ENCODE data around the gene CNOT1.

The CNOT1 gene

DNA sequence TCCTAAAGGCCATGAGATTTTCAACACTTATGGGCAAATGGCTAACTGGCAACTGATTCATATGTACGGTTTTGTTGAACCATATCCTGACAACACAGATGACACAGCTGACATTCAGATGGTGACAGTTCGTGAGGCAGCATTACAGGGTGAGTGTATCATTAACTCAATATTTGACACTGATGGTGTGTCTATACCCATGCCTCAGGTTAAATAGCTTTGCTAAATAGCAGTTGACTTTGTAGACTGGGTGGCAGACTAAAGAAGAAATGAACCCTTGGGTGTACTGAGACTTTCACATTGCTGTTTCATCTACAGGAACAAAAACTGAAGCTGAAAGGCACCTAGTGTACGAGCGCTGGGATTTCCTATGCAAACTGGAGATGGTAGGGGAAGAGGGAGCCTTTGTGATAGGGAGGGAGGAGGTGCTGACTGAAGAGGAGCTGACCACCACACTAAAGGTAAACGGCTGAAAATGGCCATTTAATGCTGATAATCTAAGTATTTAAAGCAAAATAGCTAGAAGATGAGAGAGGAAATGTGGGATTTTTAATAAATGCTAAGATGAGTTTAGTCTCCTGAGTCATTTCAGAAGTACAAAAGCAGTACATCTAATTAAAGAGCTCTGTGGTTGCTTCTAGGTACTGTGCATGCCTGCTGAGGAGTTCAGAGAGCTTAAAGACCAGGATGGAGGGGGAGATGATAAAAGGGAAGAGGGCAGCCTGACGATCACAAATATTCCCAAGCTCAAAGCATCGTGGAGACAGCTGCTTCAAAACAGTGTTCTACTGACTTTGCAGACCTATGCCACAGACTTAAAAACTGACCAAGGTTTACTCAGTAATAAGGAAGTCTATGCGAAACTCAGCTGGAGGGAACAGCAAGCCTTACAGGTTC lies 111.3 kb downstream of the CNOT1 start:
- Histone ChIP-seq H3K27ac (ENCODE audit: low read length) (no peak overlapping the region), H3K27me3 (ENCODE audit: control insufficient read depth in 1 of 2, insufficient read depth in 2 of 2, low read length in 2 of 2) (no peaks in the 10 kb centered on the region), H3K9ac (ENCODE audit: low read length in 2 of 2) (no peak overlapping the region), H3K9me3 (ENCODE audit: control insufficient read depth in 2 of 2, low read length in 2 of 2) (no peaks in the 10 kb centered on the region), H3K4me1 (ENCODE audit: control insufficient read depth, insufficient read depth, low read length) (peaks cover 15% of the 10 kb centered on the region), H3K4me3 (ENCODE audit: low read length in 2 of 2) (no peak overlapping the region), H3K36me3 (ENCODE audit: control insufficient read depth in 2 of 2, insufficient read depth in 2 of 2, low read length in 2 of 2) (peaks cover 43 to 44% of the 10 kb centered on the region in 2 donors)

DNA sequence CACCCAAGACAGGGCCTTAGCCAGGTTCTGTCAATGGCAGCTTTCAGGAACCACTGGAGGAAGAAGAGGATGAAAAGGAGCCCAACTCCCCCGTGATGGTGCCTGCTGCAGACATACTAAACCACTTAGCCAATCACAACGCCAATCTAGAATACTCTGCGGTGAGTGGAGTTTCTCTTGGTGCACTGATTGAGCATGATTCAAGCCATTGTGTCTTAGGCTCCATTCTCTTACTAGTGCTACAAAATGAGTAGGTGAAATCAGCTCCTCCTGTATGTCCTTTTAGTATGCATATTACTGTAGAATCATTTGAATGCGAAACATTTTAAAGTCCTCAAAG lies 112.9 kb downstream of the CNOT1 start:
- Histone ChIP-seq H3K4me1 (ENCODE audit: control insufficient read depth, insufficient read depth, low read length) (peaks cover 17% of the 10 kb centered on the region), H3K9me3 (ENCODE audit: control insufficient read depth in 2 of 2, low read length in 2 of 2) (no peaks in the 10 kb centered on the region), H3K36me3 (ENCODE audit: control insufficient read depth in 2 of 2, insufficient read depth in 2 of 2, low read length in 2 of 2) (peaks cover 35 to 36% of the 10 kb centered on the region in 2 donors), H3K9ac (ENCODE audit: low read length in 2 of 2) (no peak overlapping the region), H3K4me3 (ENCODE audit: low read length in 2 of 2) (peak overlapping the region in 1 of 2 donors; percentile 91), H3K27ac (ENCODE audit: low read length) (no peak overlapping the region), H3K27me3 (ENCODE audit: control insufficient read depth in 1 of 2, insufficient read depth in 2 of 2, low read length in 2 of 2) (no peaks in the 10 kb centered on the region)

- Histone ChIP-seq H3K27me3 (ENCODE audit: control insufficient read depth in 1 of 2, insufficient read depth in 2 of 2, low read length in 2 of 2) (no peaks in the 10 kb centered on the region), H3K36me3 (ENCODE audit: control insufficient read depth in 2 of 2, insufficient read depth in 2 of 2, low read length in 2 of 2) (peaks cover 30% of the 10 kb centered on the region in 2 donors), H3K9ac (ENCODE audit: low read length in 2 of 2) (peak overlapping the region; percentile 64 to 77), H3K4me3 (ENCODE audit: low read length in 2 of 2) (peak overlapping the region; percentile 91 to 92), H3K4me1 (ENCODE audit: control insufficient read depth, insufficient read depth, low read length) (peaks cover 18% of the 10 kb centered on the region), H3K9me3 (ENCODE audit: control insufficient read depth in 2 of 2, low read length in 2 of 2) (no peaks in the 10 kb centered on the region), H3K27ac (ENCODE audit: low read length) (peak overlapping the region; percentile 67)
Observed at GRCh38 chr16:58515871-58516767, 113.5 kb downstream of the CNOT1 start.

- Histone ChIP-seq H3K27ac (ENCODE audit: low read length) (peak within 1 kb of the TSS; percentile 67), H3K9ac (ENCODE audit: low read length in 2 of 2) (peak within 1 kb of the TSS; percentile 64 to 77), H3K36me3 (ENCODE audit: control insufficient read depth in 2 of 2, insufficient read depth in 2 of 2, low read length in 2 of 2) (peaks cover 22% of the 10 kb centered on the region in 2 donors), H3K27me3 (ENCODE audit: control insufficient read depth in 1 of 2, insufficient read depth in 2 of 2, low read length in 2 of 2) (no peaks in the 10 kb centered on the region), H3K4me1 (ENCODE audit: control insufficient read depth, insufficient read depth, low read length) (peaks cover 18% of the 10 kb centered on the region), H3K4me3 (ENCODE audit: low read length in 2 of 2) (peak within 1 kb of the TSS; percentile 91 to 92), H3K9me3 (ENCODE audit: control insufficient read depth in 2 of 2, low read length in 2 of 2) (no peaks in the 10 kb centered on the region)
Observed at GRCh38 chr16:58515125-58515870, 114.3 kb downstream of the CNOT1 start, which contains the start of gene SETD6. Gene SETD6, plus strand, starts transcription at chr16:58515517. Its CDS starts 21 bp downstream, at chr16:58515538.

GRCh38 chr16:58513874-58514273 lies 115.8 kb downstream of the CNOT1 start:
- peaks cover 18% of the 10 kb centered on the region for H3K4me1 ChIP-seq (ENCODE audit: control insufficient read depth, insufficient read depth, low read length)
- H3K9ac ChIP-seq (ENCODE audit: low read length in 2 of 2) = no peak overlapping the region
- H3K27ac ChIP-seq (ENCODE audit: low read length) = no peak overlapping the region
- peaks cover 10 to 14% of the 10 kb centered on the region in 2 donors for H3K36me3 ChIP-seq (ENCODE audit: control insufficient read depth in 2 of 2, insufficient read depth in 2 of 2, low read length in 2 of 2)
- no peak overlapping the region for H3K4me3 ChIP-seq (ENCODE audit: low read length in 2 of 2)
- no peaks in the 10 kb centered on the region for H3K27me3 ChIP-seq (ENCODE audit: control insufficient read depth in 1 of 2, insufficient read depth in 2 of 2, low read length in 2 of 2)
- H3K9me3 ChIP-seq (ENCODE audit: control insufficient read depth in 2 of 2, low read length in 2 of 2) = no peaks in the 10 kb centered on the region

GRCh38 chr16:58511933-58512815 lies 117.5 kb downstream of the CNOT1 start:
- no peak overlapping the region for H3K27ac ChIP-seq (ENCODE audit: low read length)
- H3K36me3 ChIP-seq (ENCODE audit: control insufficient read depth in 2 of 2, insufficient read depth in 2 of 2, low read length in 2 of 2) = peaks cover 2 to 3% of the 10 kb centered on the region in 2 donors
- no peak overlapping the region for H3K9ac ChIP-seq (ENCODE audit: low read length in 2 of 2)
- H3K4me1 ChIP-seq (ENCODE audit: control insufficient read depth, insufficient read depth, low read length) = peaks cover 18% of the 10 kb centered on the region
- no peak overlapping the region for H3K4me3 ChIP-seq (ENCODE audit: low read length in 2 of 2)
- no peaks in the 10 kb centered on the region for H3K27me3 ChIP-seq (ENCODE audit: control insufficient read depth in 1 of 2, insufficient read depth in 2 of 2, low read length in 2 of 2)
- H3K9me3 ChIP-seq (ENCODE audit: control insufficient read depth in 2 of 2, low read length in 2 of 2) = no peaks in the 10 kb centered on the region

DNA sequence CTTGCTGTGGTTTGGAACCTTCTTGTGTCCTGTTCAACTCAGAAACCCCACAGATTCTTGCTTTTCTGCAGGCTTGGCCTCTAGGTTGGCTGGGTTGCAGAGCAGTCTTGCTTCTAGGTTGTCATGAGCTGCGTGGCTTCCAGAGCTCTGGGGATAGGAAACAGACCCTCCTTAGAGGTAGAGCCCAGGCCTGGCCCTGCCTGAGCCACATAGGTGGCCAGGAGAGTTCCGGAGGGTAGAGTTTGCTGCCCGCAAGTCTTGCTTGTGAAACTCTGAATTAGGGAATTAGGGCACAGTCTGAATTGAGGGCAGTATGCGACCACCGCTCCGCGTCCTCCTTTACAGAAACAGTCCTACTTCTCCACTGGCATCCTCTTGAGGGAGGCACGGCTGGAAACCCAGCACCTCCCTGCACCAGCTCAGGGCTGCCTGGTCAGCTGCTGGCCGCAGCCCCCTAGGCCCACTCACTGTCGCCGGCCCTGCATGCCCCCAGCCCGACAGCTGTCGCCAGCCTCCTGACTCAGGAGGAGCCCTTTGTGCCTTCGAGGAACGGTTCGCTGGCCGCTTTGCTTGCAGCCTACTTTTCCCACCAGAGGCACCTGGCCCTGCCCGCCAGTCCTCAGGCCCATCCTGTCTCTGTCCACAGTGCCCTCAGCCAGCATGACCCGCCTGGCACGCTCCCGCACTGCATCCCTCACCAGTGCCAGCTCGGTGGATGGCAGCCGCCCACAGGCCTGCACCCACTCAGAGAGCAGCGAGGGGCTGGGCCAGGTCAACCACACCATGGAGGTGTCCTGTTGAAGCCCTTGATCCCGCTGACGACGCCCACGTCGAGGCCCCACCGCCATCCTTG lies 118.6 kb downstream of the CNOT1 start:
- Histone ChIP-seq H3K36me3 (ENCODE audit: control insufficient read depth in 2 of 2, insufficient read depth in 2 of 2, low read length in 2 of 2) (no peaks in the 10 kb centered on the region), H3K27me3 (ENCODE audit: control insufficient read depth in 1 of 2, insufficient read depth in 2 of 2, low read length in 2 of 2) (no peaks in the 10 kb centered on the region), H3K9me3 (ENCODE audit: control insufficient read depth in 2 of 2, low read length in 2 of 2) (no peaks in the 10 kb centered on the region), H3K27ac (ENCODE audit: low read length) (no peak overlapping the region), H3K4me3 (ENCODE audit: low read length in 2 of 2) (no peak overlapping the region), H3K4me1 (ENCODE audit: control insufficient read depth, insufficient read depth, low read length) (peaks cover 11% of the 10 kb centered on the region), H3K9ac (ENCODE audit: low read length in 2 of 2) (no peak overlapping the region)

DNA sequence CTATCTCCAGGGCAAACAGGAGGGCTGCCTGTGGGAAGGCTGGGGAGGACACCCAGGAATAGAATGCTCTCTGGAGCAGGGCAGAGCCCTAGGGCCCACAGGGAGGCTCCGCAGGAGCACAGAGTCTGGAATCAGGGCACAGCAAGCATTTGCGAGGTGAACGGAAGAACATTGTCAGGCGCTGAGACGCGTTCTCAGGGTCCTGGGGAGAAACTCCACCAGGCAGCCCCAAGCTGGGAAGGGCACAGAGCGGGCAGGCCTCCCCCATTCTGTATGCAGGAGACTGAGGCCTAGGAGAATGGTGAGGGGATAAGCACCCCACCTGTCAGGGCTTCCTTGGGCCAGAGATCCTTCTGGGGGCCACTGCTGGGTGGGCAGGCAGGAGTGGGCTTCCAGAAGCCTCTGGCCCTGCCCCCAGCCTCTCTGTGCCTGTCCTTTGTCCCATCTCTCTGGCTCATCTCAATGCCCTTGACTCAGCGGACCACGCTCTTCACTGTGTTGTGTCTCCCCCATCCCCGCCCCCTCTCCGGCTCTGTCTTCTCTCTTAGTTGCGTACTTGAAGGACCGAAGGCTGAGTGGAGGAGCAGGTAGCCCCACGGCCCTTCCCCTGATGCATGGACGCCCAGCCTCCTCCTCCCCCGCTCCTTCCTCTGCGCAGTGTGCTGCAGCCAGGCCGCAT lies 119.4 kb downstream of the CNOT1 start:
- peaks cover 11% of the 10 kb centered on the region for H3K4me1 ChIP-seq (ENCODE audit: control insufficient read depth, insufficient read depth, low read length)
- no peak overlapping the region for H3K4me3 ChIP-seq (ENCODE audit: low read length in 2 of 2)
- H3K27me3 ChIP-seq (ENCODE audit: control insufficient read depth in 1 of 2, insufficient read depth in 2 of 2, low read length in 2 of 2) = no peaks in the 10 kb centered on the region
- no peak overlapping the region for H3K9ac ChIP-seq (ENCODE audit: low read length in 2 of 2)
- no peaks in the 10 kb centered on the region for H3K36me3 ChIP-seq (ENCODE audit: control insufficient read depth in 2 of 2, insufficient read depth in 2 of 2, low read length in 2 of 2)
- no peaks in the 10 kb centered on the region for H3K9me3 ChIP-seq (ENCODE audit: control insufficient read depth in 2 of 2, low read length in 2 of 2)
- no peak overlapping the region for H3K27ac ChIP-seq (ENCODE audit: low read length)
